Left ventricle myocardium inferior (tissue), 1 donor: Measurements from ENCODE around the gene CYP4X1. TPM values are rescaled to one million over a fixed set of nuclear protein-coding genes. Genes with fewer than 3 reads are reported as not detected.
"Not testable (repeated sequence)": the region's sequence is repeated elsewhere in the genome, so short reads cannot be mapped to it uniquely, and the experiment has no call there.

Experiments used
- DNase-seq: peaks from one replicate; pipeline ENCODE4 v3.0.0-alpha.2; 2020
- H3K27ac ChIP-seq: fragments of 200-600 bp; replicated peaks from 2 replicates; pipeline ENCODE4 v1.8.0; 2021
- H3K27me3 ChIP-seq: fragments of 200-600 bp; 2 replicates; pipeline ENCODE4 v1.8.0; 2021; ENCODE audit warnings: low read depth
- H3K36me3 ChIP-seq: fragments of 200-600 bp; 2 replicates; pipeline ENCODE4 v1.8.0; 2021
- H3K4me1 ChIP-seq: fragments of 200-600 bp; 2 replicates; pipeline ENCODE4 v1.8.0; 2021
- H3K4me3 ChIP-seq: fragments of 200-600 bp; 2 replicates; pipeline ENCODE4 v1.8.0; 2021; ENCODE audit warnings: mild to moderate bottlenecking, moderate library complexity
- H3K9me3 ChIP-seq: fragments of 200-600 bp; replicated peaks from 2 replicates; pipeline ENCODE4 v1.8.0; 2021
- CTCF ChIP-seq: fragments of 200-600 bp; IDR thresholded peaks from 2 replicates; pipeline ENCODE4 v1.8.0; 2021; ENCODE audit warnings: antibody characterized with exemption, mild to moderate bottlenecking, borderline replicate concordance
- intact Hi-C: fragments of 100-400 bp; cut with micrococcal nuclease; formaldehyde crosslinking; loops from one replicate; pipeline ENCODE4 v1.11.0; 2022
- total RNA-seq: library from RNA; stranded (reverse); fragmentation: NEBNext Ultra II Directional; extraction: Animal tissue kit (Norgen Biotek cat#: 25700); gene quantifications from one replicate; pipeline ENCODE4 v1.2.1, GENCODE V29; 2021
- donor health status: DM: no; HTN: yes; CAD: no; lungs with severe emphysema.

CYP4X1 gene
- total RNA-seq, 1 donor from 2014 or later = 2.1 TPM

- no peak for DNase-seq
- Histone ChIP-seq H3K4me3 (no peak overlapping the region), H3K27ac (no peak overlapping the region), H3K9me3 (peaks cover 4% of the 10 kb centered on the region), H3K4me1 (no peaks in the 10 kb centered on the region), H3K27me3 (peaks cover 4% of the 10 kb centered on the region), H3K36me3 (no peaks in the 10 kb centered on the region)
- no peak for TF ChIP-seq CTCF
- intact Hi-C loops = loop anchor here (10.0 kb wide), 1 partner anchor 252 kb away; no protein-coding TSS in a partner anchor
Measured at GRCh38 chr1:46996659-46997281, 26.7 kb upstream of the CYP4X1 start.

GRCh38 chr1:47002211-47002610 lies 21.3 kb upstream of the CYP4X1 start:
- Histone ChIP-seq H3K27me3 (peaks cover 4% of the 10 kb centered on the region), H3K4me3 (no peak overlapping the region), H3K9me3 (no peaks in the 10 kb centered on the region), H3K4me1 (no peaks in the 10 kb centered on the region), H3K36me3 (no peaks in the 10 kb centered on the region), H3K27ac (no peak overlapping the region)
- peak; percentile 36 for TF ChIP-seq CTCF
- no peak for DNase-seq
- intact Hi-C loops = no loop called here

- Histone ChIP-seq H3K36me3 (no peaks in the 10 kb centered on the region), H3K27me3 (peaks cover 4% of the 10 kb centered on the region), H3K27ac (no peak overlapping the region), H3K4me3 (no peak overlapping the region), H3K4me1 (no peaks in the 10 kb centered on the region), H3K9me3 (no peaks in the 10 kb centered on the region)
- TF ChIP-seq CTCF = no peak
- DNase-seq = no peak
- intact Hi-C loops = no loop called here
Measured at GRCh38 chr1:47003896-47004403, 19.5 kb upstream of the CYP4X1 start.

- H3K36me3 ChIP-seq, intact Hi-C loops, H3K27ac ChIP-seq, H3K4me1 ChIP-seq, H3K4me3 ChIP-seq, H3K27me3 ChIP-seq, DNase-seq, H3K9me3 ChIP-seq: not testable (repeated sequence)
Measured at GRCh38 chr1:47006437-47006836, 17.0 kb upstream of the CYP4X1 start.

- no peak for DNase-seq
- Histone ChIP-seq H3K36me3 (no peaks in the 10 kb centered on the region), H3K27ac (no peak overlapping the region), H3K4me1 (no peaks in the 10 kb centered on the region), H3K4me3 (no peak overlapping the region), H3K27me3 (no peaks in the 10 kb centered on the region), H3K9me3 (peaks cover 11% of the 10 kb centered on the region)
- intact Hi-C loops = no loop called here
- no peak for TF ChIP-seq CTCF
Measured at GRCh38 chr1:47013293-47013692, 10.2 kb upstream of the CYP4X1 start.

GRCh38 chr1:47021070-47021469 lies 2.4 kb upstream of the CYP4X1 start:
- no peak for TF ChIP-seq CTCF
- no peak overlapping the region for H3K4me3 ChIP-seq
- intact Hi-C loops = no loop called here

More at GRCh38 chr1:47021070-47021469, 2.4 kb upstream of the CYP4X1 start:
- Histone ChIP-seq H3K4me1 (peaks cover 47% of the 10 kb centered on the region), H3K27me3 (peaks cover 30% of the 10 kb centered on the region), H3K36me3 (no peaks in the 10 kb centered on the region), H3K27ac (peak overlapping the region; percentile 89), H3K9me3 (peaks cover 5% of the 10 kb centered on the region)
- DNase-seq = no peak
